HG02759 (cell line): ENCODE results near the gene S100A2.
"Not testable (repeated sequence)": the region's sequence is repeated elsewhere in the genome, so short reads cannot be mapped to it uniquely, and the experiment has no call there.

Experiments
- ATAC-seq: cut with Tn5 transposase; IDR thresholded peaks from one replicate; pipeline ENCODE4 v1.9.1; 2021; ENCODE audit warnings: mild to moderate bottlenecking, moderate library complexity; ENCODE audit not compliant: unreplicated experiment

Gene S100A2

GRCh38 chr1:153566414-153567371 is 1.0 kb upstream of the S100A2 start:
- ATAC-seq, result peak; percentile 54

DNA sequence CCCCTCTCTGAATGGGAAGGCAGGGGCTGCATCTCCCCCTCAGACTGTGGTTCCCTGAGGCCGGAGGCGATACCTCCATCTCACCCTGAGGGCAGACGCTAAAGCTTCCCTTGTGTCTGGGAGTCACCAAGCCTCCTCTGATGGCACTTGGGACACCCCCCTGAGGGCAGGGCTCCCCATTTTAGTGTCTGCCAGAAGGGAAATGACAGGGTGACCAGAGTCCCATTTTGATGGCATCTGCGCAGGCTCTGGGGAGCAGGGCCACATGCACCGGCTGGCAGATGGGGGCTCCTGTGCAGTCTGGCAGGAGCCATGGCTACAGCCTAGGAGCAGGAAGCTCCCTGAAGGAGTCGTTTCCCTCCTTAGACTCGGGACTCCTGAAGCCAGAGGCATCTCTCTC is 1.7 kb downstream of the S100A2 start:
- no peak for ATAC-seq

GRCh38 chr1:153563483-153563901 is 2.2 kb downstream of the S100A2 start:
- no peak for ATAC-seq

DNA sequence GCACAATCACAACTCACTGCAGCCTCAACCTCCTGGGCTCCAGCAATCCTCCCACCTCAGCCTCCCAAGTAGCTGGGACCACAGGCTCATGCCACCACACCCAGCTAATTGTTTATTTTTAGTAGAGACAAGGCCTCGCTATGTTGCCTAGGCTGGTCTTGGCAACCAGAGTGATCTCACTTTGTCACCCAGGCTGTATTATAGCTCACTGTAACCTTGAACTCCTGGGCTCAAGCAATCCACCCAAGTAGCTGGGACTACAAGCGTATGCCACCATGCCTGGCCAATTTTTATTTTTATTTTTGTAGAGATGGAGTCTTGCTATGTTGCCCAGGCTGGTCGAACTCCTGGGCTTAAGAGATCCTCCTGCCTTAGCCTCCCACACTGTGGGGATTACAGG is 3.6 kb downstream of the S100A2 start:
- ATAC-seq, result not testable (repeated sequence)

DNA sequence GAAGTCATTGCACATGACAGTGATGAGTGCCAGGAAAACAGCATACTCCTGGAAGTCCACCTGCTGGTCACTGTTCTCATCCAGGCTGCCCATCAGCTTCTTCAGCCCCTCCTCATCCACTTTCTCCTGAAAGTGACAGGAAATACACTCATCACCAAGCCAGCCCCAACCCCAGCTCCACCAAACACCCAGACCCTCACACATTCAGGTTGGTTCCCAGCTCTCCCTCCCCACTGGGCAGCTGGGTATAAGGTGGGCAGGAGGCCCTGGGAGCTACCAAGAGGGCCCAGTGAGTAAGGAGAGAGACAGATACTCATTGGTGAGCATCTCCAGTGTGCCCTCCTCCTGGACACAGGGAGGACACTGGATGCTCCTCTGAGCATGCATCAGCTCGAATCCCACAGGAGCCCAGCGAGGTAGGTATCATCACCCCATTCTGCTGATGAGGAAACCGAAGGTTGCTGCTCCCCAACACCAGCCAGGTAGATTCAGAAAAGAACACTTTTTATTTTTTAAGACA is 4.1 kb downstream of the S100A2 start:
- ATAC-seq, result no peak

DNA sequence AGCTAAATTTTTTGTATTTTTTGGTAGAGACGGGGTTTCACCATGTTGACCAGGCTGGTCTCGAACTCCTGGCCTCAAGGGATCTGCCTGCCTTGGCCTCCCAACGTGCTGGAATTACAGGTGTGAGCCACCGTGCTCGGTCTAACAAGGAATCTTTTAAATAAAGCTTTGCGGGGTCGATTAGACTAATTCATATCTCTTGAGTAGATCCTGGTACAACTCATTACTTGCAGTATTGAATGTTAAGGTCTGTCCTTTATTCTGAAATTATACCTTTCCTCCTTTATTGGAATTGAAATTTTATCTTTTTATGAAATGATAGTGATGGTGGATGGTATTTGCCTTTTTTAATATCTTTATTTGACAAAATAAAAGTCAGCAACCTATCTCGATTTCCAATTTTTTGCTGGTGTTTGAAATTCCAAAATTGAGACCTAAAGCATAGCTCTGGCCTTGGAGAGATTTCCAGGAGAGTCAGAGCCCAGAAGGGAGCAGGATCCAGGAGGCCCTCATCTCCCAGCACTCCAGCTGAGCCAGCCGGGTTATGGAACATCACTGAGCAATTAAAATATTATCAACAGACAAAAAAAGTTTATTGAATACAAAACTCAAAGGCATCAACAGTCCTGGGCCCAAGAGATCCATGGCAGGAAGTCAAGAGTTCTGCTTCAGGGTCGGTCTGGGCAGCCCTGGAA is 4.7 kb downstream of the S100A2 start:
- no peak for ATAC-seq

- no peak for ATAC-seq
Measured at GRCh38 chr1:153560241-153560640, 5.4 kb downstream of the S100A2 start.

DNA sequence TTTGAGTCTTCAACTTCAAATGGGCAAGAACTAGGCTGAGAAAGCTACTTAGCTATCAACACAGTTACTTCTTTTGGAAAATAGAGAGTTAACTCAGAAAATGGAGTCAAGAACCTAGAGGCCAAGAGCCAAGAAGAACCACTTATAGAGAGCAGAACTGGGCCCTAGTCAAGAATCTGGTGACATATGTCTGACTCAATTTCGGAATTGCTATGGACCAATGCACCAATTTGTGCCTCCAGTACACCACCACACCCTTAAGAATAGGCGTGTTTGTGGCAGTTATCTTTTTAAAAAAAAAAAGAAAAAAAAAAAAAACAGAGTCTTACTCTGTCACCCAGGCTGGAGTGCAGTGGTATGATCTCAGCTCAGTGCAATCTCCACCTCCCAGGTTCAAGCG is 7.8 kb downstream of the S100A2 start:
- no peak for ATAC-seq

- no peak for ATAC-seq
Measured at GRCh38 chr1:153556348-153556747, 9.3 kb downstream of the S100A2 start.

GRCh38 chr1:153553830-153554541 is 11.7 kb downstream of the S100A2 start:
- ATAC-seq, result no peak

DNA sequence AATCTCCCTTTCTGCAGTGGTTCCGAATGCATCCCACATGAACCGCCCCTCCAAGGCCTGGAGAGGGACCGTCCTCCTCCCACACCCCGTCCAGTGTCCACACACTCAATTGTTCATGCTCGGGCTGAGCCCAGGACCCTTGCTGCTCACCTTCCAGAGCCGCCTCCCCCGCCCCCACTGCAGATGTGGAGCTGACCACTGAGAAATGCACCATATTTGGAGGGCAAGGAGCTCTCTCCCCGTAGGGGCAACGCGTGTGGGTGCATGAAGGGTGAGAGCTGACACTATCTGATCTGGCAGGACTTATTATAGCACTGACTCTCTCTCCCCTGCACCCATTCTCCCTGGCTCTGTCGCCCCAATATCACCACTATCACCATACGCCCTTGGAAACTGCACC is 12.5 kb downstream of the S100A2 start:
- no peak for ATAC-seq

DNA sequence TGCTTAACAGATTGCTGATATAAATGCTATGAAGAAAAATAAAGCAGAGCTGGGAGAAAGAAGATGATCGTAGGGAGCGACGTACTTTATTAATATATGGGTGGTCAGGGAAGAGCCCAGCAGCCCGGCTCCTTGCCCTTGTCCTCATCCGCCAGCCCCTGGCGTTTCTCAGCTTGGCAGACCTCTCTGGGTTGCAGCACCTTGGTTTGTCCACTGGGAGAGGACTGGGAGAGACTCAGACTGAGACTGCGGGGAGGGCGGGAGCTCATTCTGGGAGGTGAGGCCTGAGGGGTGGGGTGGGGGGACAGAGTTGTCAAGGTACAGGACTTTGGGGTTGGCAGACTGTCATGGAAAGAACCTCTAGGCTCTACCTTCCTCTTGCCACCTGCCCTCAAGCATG is 13.3 kb downstream of the S100A2 start:
- ATAC-seq, result no peak

GRCh38 chr1:153550827-153551500 is 14.7 kb downstream of the S100A2 start:
- ATAC-seq, result no peak

GRCh38 chr1:153550398-153550758 is 15.3 kb downstream of the S100A2 start:
- ATAC-seq, result no peak

DNA sequence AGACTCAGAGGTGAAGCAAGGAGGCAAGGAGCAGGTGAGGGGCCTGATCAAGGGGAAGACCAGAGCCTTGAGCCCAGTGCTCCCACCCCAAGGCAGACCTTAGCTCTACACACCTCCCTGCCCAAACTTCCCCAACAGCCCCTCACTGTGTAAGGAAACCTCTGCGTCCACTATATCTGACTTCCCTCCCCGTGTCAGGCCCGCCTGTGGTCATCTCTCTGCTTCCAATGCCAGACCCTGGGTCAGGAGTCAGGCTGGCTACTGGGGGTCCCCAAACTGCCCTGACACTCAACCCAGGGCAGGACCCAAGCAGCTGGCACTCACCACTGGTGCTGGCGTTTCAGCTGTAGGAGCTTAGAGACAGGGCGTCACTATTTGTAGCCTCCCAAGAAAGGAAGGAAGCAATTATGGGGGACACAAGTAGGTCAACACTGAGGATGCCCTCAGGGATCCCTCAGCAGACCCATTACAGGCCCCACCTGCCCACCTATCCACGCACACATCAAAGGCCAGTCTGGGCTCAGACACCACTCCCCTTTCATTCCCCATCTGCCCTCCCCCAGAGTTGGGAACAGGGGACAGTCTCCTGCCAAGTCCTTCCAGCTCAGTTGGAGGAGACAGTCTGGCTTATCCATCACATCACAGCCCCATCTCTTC is 15.8 kb downstream of the S100A2 start:
- ATAC-seq, result no peak

- ATAC-seq, result no peak
Measured at GRCh38 chr1:153548722-153549688, 16.6 kb downstream of the S100A2 start, which contains the start of gene S100A3. S100A3 (minus strand) TSS chr1:153549258; CDS start chr1:153548485, 773 bp downstream.

DNA sequence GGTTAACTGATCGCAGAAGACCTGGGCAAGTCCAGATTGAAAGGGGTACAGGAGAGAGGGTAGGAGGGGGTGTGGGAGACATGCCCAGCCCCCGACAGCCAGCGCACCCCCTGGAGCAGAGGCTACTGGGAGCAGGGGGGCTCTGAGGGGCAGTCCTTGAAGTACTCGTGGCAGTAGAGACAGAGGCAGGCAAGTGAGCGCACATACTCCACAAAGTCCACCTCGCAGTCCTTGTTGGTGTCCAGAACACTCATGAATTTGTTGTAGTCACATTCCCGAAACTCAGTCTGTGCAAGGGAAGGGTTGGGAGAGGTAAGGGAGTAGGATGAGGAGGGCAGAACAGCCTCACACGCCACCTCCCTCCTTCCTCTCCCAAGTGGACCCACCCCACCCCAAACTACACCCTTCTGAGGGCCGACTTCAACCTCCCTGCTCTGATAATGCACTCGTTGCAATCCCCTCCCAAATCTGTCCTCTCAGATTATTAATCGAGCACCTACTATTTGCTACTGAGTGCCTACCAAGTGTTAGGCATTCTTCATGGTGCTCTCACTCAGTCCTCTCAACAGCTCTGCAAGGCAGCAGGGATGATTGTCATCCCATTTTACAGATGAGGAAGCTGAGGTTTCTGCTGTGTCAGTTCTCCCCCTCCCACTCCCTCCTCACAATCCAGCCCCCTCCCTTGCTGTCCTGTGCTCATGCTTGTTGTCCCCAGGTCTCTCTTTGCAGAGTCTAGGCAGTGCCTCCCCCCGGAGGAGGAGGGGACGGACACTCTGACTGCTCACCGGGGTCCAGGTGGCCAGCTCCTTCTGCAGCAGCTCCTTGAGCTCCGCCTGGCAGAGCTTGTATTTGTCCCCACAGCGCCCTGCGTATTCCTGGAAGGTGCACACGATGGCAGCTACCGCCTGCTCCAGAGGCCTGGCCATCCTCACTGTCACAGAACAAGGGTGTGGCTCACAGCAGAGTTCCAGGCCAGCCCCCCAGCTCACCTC is 17.8 kb downstream of the S100A2 start:
- ATAC-seq, result no peak
